Ishikawa (cell line): ENCODE measurements around the gene NNAT.

Experiments
- CREB1 ChIP-seq: IDR thresholded peaks from 2 replicates; pipeline ENCODE4 v1.6.1; 2012; ENCODE audit warnings: low read depth
- REST ChIP-seq: IDR thresholded peaks from 2 replicates; pipeline ENCODE4 v1.6.1; 2012; ENCODE audit warnings: low read depth, mild to moderate bottlenecking
- TAF1 ChIP-seq: IDR thresholded peaks from 2 replicates; pipeline ENCODE4 v1.6.1; 2012; ENCODE audit warnings: low read depth, mild to moderate bottlenecking

- TF ChIP-seq CREB1 (no peak), TAF1 (no peak), REST (no peak)
These were observed 4.0 kb downstream of the NNAT start for GRCh38 chr20:37524859-37525708.
